ENCODE measurements around the gene ERC1. TPM values are rescaled to one million over a fixed set of nuclear protein-coding genes. Genes with fewer than 3 reads are reported as not detected.

The ERC1 gene
- total RNA-seq, 1 donor from 2014 or later: 42.6 TPM

- intact Hi-C loops (cut with micrococcal nuclease): no loop called here
- Mint-ChIP-seq H3K4me1 (ENCODE audit: low read depth) (no peaks in the 10 kb centered on the region), H3K27me3 (ENCODE audit: low read depth) (no peaks in the 10 kb centered on the region), H3K4me3 (ENCODE audit: low read depth) (no peak overlapping the region), H3K36me3 (ENCODE audit: low read depth) (peaks cover 3% of the 10 kb centered on the region), H3K27ac (no peak overlapping the region), H3K9me3 (no peaks in the 10 kb centered on the region)
- no peak for DNase-seq (ENCODE audit: low spot score)
These were observed 393.9 kb downstream of the ERC1 start for GRCh38 chr12:1384910-1385309.

- Mint-ChIP-seq H3K27ac (no peak overlapping the region), H3K27me3 (ENCODE audit: low read depth) (no peaks in the 10 kb centered on the region), H3K36me3 (ENCODE audit: low read depth) (peaks cover 24% of the 10 kb centered on the region), H3K4me1 (ENCODE audit: low read depth) (no peaks in the 10 kb centered on the region), H3K9me3 (peaks cover 20% of the 10 kb centered on the region), H3K4me3 (ENCODE audit: low read depth) (no peak overlapping the region)
- no peak for DNase-seq (ENCODE audit: low spot score)
- intact Hi-C loops (cut with micrococcal nuclease): no loop called here
These were observed 400.7 kb downstream of the ERC1 start for GRCh38 chr12:1391722-1392121.

- peaks cover 21% of the 10 kb centered on the region for H3K36me3 Mint-ChIP-seq (ENCODE audit: low read depth)
- no peaks in the 10 kb centered on the region for H3K4me1 Mint-ChIP-seq (ENCODE audit: low read depth)
- H3K4me3 Mint-ChIP-seq (ENCODE audit: low read depth): no peak overlapping the region
- H3K27me3 Mint-ChIP-seq (ENCODE audit: low read depth): no peaks in the 10 kb centered on the region
- H3K27ac Mint-ChIP-seq: no peak overlapping the region
- no peak for DNase-seq (ENCODE audit: low spot score)
- H3K9me3 Mint-ChIP-seq: peaks cover 19% of the 10 kb centered on the region
- intact Hi-C loops (cut with micrococcal nuclease): no loop called here
These were observed 404.5 kb downstream of the ERC1 start for GRCh38 chr12:1395421-1395955.

DNA sequence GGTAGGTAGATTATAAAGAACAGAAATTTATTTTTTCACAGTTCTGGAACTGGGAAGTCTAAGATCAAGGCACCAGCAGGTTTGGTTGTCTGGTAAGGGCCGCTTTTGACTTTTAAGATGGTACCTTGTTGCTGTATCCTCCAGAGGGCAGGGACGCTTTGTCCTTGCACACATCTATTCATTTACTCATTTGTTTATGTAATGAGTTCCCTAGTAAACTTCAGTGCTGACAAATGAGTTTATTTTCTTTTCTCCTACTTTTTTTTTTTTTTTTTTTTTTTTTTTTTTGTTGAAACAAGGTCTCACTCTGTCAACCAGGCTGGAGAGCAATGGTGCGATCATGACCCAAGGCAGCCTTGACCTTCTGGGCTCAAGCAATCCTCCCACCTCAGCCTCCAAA lies 407.6 kb downstream of the ERC1 start:
- Mint-ChIP-seq H3K27ac (no peak overlapping the region), H3K4me1 (ENCODE audit: low read depth) (no peaks in the 10 kb centered on the region), H3K9me3 (peaks cover 5% of the 10 kb centered on the region), H3K36me3 (ENCODE audit: low read depth) (peaks cover 6% of the 10 kb centered on the region), H3K27me3 (ENCODE audit: low read depth) (no peaks in the 10 kb centered on the region), H3K4me3 (ENCODE audit: low read depth) (no peak overlapping the region)
- no peak for DNase-seq (ENCODE audit: low spot score)
- intact Hi-C loops (cut with micrococcal nuclease): no loop called here

- Mint-ChIP-seq H3K4me1 (ENCODE audit: low read depth) (no peaks in the 10 kb centered on the region), H3K9me3 (no peaks in the 10 kb centered on the region), H3K27ac (no peak overlapping the region), H3K36me3 (ENCODE audit: low read depth) (no peaks in the 10 kb centered on the region), H3K27me3 (ENCODE audit: low read depth) (no peaks in the 10 kb centered on the region), H3K4me3 (ENCODE audit: low read depth) (no peak overlapping the region)
- intact Hi-C loops (cut with micrococcal nuclease): no loop called here
- DNase-seq (ENCODE audit: low spot score): no peak
These were observed 410.9 kb downstream of the ERC1 start for GRCh38 chr12:1401891-1402290.

- Mint-ChIP-seq H3K36me3 (ENCODE audit: low read depth) (no peaks in the 10 kb centered on the region), H3K27me3 (ENCODE audit: low read depth) (no peaks in the 10 kb centered on the region), H3K4me1 (ENCODE audit: low read depth) (no peaks in the 10 kb centered on the region), H3K27ac (no peak overlapping the region), H3K4me3 (ENCODE audit: low read depth) (no peak overlapping the region), H3K9me3 (no peaks in the 10 kb centered on the region)
- no peak for DNase-seq (ENCODE audit: low spot score)
- intact Hi-C loops (cut with micrococcal nuclease): no loop called here
These were observed 412.4 kb downstream of the ERC1 start for GRCh38 chr12:1403417-1403816.

DNA sequence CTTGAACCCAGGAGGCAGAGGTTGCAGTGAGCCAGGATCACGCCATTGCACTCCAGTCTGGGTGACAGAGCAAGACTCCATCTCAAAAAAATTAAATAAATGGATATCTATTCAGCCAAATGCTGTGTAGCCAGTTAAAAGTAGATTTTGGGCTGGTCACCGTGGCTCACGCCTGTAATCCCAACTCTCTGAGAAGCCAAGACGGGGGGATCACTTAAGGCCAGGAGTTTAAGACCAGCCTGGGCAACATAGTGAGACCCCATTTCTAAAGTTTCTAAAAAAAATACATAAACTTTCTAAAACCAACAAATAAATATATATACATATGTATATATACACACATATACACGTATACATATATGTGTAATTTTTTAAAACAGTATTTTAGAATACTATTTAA lies 414.6 kb downstream of the ERC1 start:
- no peaks in the 10 kb centered on the region for H3K27me3 Mint-ChIP-seq (ENCODE audit: low read depth)
- no peak overlapping the region for H3K4me3 Mint-ChIP-seq (ENCODE audit: low read depth)
- intact Hi-C loops (cut with micrococcal nuclease): no loop called here
- H3K27ac Mint-ChIP-seq: no peak overlapping the region
- DNase-seq (ENCODE audit: low spot score): no peak
- no peaks in the 10 kb centered on the region for H3K9me3 Mint-ChIP-seq
- peaks cover 5% of the 10 kb centered on the region for H3K36me3 Mint-ChIP-seq (ENCODE audit: low read depth)
- H3K4me1 Mint-ChIP-seq (ENCODE audit: low read depth): no peaks in the 10 kb centered on the region

DNA sequence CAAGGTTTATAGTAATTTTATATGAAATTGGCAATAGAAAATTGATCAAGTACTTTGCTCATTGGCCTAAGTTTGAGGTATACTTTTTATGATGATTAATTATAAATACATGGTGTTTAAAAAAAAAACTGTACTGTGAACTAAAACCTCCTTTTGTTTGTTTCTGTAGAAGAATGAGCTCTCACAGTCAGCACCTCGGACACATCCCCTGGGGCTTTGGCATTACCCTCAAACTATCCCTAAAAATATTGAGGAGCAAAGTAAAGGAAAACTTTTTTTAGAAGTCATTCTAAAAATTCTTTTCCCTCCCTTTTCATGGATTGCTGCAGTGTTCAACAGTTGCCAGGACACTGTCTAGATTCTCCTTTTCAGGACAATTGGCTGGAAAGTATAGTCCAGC lies 419.8 kb downstream of the ERC1 start:
- Mint-ChIP-seq H3K36me3 (ENCODE audit: low read depth) (peaks cover 5% of the 10 kb centered on the region), H3K27ac (no peak overlapping the region), H3K9me3 (no peaks in the 10 kb centered on the region), H3K4me1 (ENCODE audit: low read depth) (no peaks in the 10 kb centered on the region), H3K4me3 (ENCODE audit: low read depth) (no peak overlapping the region), H3K27me3 (ENCODE audit: low read depth) (no peaks in the 10 kb centered on the region)
- intact Hi-C loops (cut with micrococcal nuclease): no loop called here
- DNase-seq (ENCODE audit: low spot score): no peak

DNA sequence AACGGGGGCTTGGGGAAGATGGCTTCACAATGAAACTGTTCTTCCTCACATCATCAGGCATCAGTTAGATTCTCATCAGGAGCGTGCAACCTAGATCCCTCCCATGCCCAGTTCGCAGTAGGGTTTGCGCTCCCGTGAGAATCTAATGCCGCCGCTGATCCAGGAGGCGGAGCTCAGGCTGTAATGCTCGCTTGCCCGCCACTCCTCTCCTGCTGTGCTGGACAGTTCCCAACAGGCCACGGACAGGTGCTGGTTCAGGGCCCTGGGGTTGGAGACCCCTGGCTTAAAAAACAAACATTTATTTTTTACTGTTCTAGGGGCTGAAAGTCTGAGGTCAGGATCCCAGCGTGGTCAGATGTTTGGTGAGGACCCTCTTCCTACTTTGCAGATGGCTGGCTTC lies 422.9 kb downstream of the ERC1 start:
- peaks cover under 1% of the 10 kb centered on the region for H3K36me3 Mint-ChIP-seq (ENCODE audit: low read depth)
- H3K4me3 Mint-ChIP-seq (ENCODE audit: low read depth): no peak overlapping the region
- no peaks in the 10 kb centered on the region for H3K4me1 Mint-ChIP-seq (ENCODE audit: low read depth)
- H3K9me3 Mint-ChIP-seq: no peaks in the 10 kb centered on the region
- no peak overlapping the region for H3K27ac Mint-ChIP-seq
- intact Hi-C loops (cut with micrococcal nuclease): no loop called here
- H3K27me3 Mint-ChIP-seq (ENCODE audit: low read depth): no peaks in the 10 kb centered on the region
- no peak for DNase-seq (ENCODE audit: low spot score)

DNA sequence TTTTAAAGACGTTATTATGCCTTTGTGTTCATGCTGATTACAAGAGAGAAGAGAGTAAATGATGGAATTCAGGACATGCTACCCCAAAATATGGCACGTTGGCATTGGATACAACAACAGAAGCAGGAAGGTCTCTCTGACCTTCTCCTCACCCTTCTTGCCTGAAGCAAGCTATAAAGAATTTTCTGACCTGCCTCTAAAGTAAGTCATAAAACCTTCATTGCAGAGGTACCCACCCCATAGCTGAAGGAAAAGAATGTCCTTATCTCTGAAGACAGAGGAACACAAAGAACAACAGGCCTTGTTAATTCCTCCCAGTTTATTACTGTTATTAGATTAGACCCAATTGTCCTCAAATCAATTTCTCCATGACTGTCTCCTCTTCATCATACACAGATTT lies 427.1 kb downstream of the ERC1 start:
- intact Hi-C loops (cut with micrococcal nuclease): no loop called here
- H3K4me1 Mint-ChIP-seq (ENCODE audit: low read depth): peaks cover 7% of the 10 kb centered on the region

DNA sequence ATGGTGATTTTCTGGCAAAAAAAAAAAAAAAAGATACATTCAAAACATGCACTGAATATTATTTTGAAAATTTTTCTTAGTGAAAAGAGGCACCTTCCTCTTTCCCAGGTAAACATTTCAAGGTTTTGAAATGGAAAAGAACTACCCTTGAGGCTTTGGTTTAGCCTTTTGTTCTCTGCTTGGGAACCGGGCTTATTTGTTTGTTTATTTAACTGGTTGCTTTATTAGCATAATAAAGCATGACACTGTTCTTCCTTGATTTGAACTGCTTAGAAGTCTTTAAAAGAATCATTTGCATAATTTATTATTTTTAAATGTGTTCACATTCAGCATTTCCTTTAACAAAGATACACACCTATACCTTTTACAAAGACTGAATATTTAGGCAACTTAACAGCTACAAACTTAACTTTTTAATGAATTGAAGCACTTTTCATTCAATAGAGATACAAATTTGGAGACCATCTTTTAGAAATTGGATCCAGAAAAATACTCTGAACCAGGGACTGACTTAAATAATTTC lies 428.9 kb downstream of the ERC1 start:
- no peak for DNase-seq (ENCODE audit: low spot score)
- Mint-ChIP-seq H3K4me1 (ENCODE audit: low read depth) (peaks cover 8% of the 10 kb centered on the region), H3K27me3 (ENCODE audit: low read depth) (no peaks in the 10 kb centered on the region), H3K4me3 (ENCODE audit: low read depth) (no peak overlapping the region), H3K36me3 (ENCODE audit: low read depth) (peaks cover 22% of the 10 kb centered on the region), H3K9me3 (peaks cover 24% of the 10 kb centered on the region), H3K27ac (no peak overlapping the region)
- intact Hi-C loops (cut with micrococcal nuclease): no loop called here

More for the DNA sequence above, 427.1 kb downstream of the ERC1 start:
- Mint-ChIP-seq H3K9me3 (peaks cover 23% of the 10 kb centered on the region), H3K27ac (no peak overlapping the region), H3K27me3 (ENCODE audit: low read depth) (no peaks in the 10 kb centered on the region), H3K4me3 (ENCODE audit: low read depth) (no peak overlapping the region), H3K36me3 (ENCODE audit: low read depth) (peaks cover 20% of the 10 kb centered on the region)
- DNase-seq (ENCODE audit: low spot score): no peak

DNA sequence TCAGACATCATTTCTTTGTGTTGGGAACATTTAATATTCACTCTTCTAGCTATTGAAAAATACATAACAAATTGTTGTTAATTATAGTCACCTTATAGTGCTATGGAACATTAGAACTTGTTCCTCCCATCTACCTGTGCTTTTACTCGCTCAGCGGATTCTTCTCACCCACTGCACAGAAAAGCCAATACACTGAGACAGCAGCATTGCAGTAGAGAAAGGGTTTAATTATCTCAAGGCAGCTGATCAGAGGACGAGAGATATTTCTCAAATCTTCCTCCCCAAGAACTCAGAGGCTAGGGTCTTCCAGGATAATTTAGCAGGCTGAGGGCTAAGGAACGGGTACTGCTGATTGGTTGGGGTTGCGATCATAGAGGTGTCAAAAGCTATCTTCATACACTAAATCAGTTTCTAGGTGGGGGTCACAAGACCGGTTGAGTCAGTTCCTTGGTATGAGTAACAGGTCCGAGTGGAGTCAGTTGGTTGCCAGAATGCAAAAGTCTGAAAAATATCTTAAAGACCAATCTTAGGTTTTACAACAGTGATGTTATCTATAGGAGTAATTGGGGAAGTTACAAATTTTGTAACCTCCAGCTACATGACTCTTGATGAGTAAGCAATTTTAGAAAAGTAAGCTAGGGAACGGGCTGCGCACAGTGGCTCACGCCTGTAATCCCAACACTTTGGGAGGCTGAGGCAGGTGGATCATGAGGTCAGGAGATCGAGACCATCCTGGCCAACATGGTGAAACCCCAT lies 430.2 kb downstream of the ERC1 start:
- Mint-ChIP-seq H3K4me1 (ENCODE audit: low read depth) (peaks cover 8% of the 10 kb centered on the region), H3K9me3 (peaks cover 24% of the 10 kb centered on the region), H3K4me3 (ENCODE audit: low read depth) (no peak overlapping the region), H3K27ac (no peak overlapping the region), H3K36me3 (ENCODE audit: low read depth) (peaks cover 22% of the 10 kb centered on the region), H3K27me3 (ENCODE audit: low read depth) (no peaks in the 10 kb centered on the region)
- intact Hi-C loops (cut with micrococcal nuclease): no loop called here
- no peak for DNase-seq (ENCODE audit: low spot score)

DNA sequence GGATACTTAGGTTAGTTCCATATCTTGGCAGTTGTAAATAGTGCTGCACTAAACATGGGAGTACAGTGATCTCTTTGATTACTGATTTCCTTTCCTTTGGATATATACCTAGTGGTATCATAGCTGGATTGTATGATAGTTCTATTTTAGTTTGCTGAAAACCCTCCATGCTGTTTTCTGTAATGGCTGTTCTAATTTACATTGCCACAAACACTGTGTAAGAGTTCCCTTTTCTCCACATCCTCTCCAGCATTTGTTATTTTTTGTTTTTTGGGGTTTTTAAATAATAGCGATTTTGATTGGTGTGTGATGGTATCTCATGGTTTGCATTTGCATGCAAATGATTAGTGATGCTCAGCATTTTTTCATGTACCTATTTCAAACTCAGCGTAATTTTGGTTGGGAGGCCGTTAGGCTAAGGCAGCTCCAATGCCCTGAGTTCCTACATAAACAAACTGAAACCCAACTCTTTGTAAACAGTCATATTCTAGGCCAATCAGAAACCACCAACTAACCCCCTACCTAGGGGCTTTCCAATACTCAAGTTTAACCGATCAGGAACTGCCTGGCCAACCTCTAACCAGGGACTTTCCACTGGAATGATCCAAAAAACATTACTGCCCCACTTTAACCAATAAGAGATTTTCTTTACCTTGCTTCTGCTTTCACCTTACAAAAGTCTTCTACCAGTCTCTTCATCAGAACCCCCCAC lies 431.7 kb downstream of the ERC1 start:
- Mint-ChIP-seq H3K9me3 (peaks cover 24% of the 10 kb centered on the region), H3K36me3 (ENCODE audit: low read depth) (peaks cover 22% of the 10 kb centered on the region), H3K4me3 (ENCODE audit: low read depth) (no peak overlapping the region), H3K4me1 (ENCODE audit: low read depth) (peaks cover 8% of the 10 kb centered on the region), H3K27me3 (ENCODE audit: low read depth) (no peaks in the 10 kb centered on the region), H3K27ac (no peak overlapping the region)
- DNase-seq (ENCODE audit: low spot score): no peak
- intact Hi-C loops (cut with micrococcal nuclease): no loop called here
